Rectal smooth muscle tissue (tissue), 1 donor: ENCODE results near the gene LCN6.

ENCODE experiments used
- H3K27ac ChIP-seq: one replicate; pipeline ENCODE4 v1.7.0; 2013; ENCODE audit warnings: low read depth, low read length, inconsistent platforms
- H3K27me3 ChIP-seq: one replicate; pipeline ENCODE4 v1.7.0; 2013; ENCODE audit warnings: low read length; ENCODE audit not compliant: control insufficient read depth, insufficient read depth
- H3K36me3 ChIP-seq: one replicate; pipeline ENCODE4 v1.7.0; 2013; ENCODE audit warnings: low read length; ENCODE audit not compliant: control insufficient read depth, insufficient read depth
- H3K4me1 ChIP-seq: one replicate; pipeline ENCODE4 v1.7.0; 2013; ENCODE audit warnings: low read length; ENCODE audit not compliant: control insufficient read depth, insufficient read depth
- H3K4me3 ChIP-seq: one replicate; pipeline ENCODE4 v1.7.0; 2013; ENCODE audit warnings: low read length
- H3K9ac ChIP-seq: one replicate; pipeline ENCODE4 v1.7.0; 2013; ENCODE audit warnings: low read length

Gene LCN6

GRCh38 chr9:136754059-136754572 lies 5.8 kb upstream of the LCN6 start:
- Histone ChIP-seq H3K4me1 (no peaks in the 10 kb centered on the region), H3K36me3 (no peaks in the 10 kb centered on the region), H3K27me3 (peaks cover 6% of the 10 kb centered on the region), H3K27ac (no peak overlapping the region), H3K4me3 (no peak overlapping the region), H3K9ac (no peak overlapping the region)

GRCh38 chr9:136753371-136754058 lies 5.2 kb upstream of the LCN6 start:
- Histone ChIP-seq H3K4me1 (no peaks in the 10 kb centered on the region), H3K27me3 (peaks cover 6% of the 10 kb centered on the region), H3K36me3 (no peaks in the 10 kb centered on the region), H3K4me3 (no peak overlapping the region), H3K27ac (no peak overlapping the region), H3K9ac (no peak overlapping the region)

GRCh38 chr9:136751814-136752213 lies 3.5 kb upstream of the LCN6 start:
- Histone ChIP-seq H3K36me3 (no peaks in the 10 kb centered on the region), H3K9ac (no peak overlapping the region), H3K4me3 (no peak overlapping the region), H3K27me3 (peaks cover 6% of the 10 kb centered on the region), H3K27ac (no peak overlapping the region), H3K4me1 (no peaks in the 10 kb centered on the region)

- H3K4me3 ChIP-seq: no peak overlapping the region
- H3K9ac ChIP-seq: no peak overlapping the region
- no peak overlapping the region for H3K27ac ChIP-seq
- peaks cover 2% of the 10 kb centered on the region for H3K27me3 ChIP-seq
- no peaks in the 10 kb centered on the region for H3K4me1 ChIP-seq
- no peaks in the 10 kb centered on the region for H3K36me3 ChIP-seq
These were observed 2.9 kb upstream of the LCN6 start for GRCh38 chr9:136751244-136751643.

GRCh38 chr9:136750526-136750925 lies 2.2 kb upstream of the LCN6 start:
- Histone ChIP-seq H3K9ac (no peak overlapping the region), H3K27me3 (no peaks in the 10 kb centered on the region), H3K36me3 (no peaks in the 10 kb centered on the region), H3K4me1 (no peaks in the 10 kb centered on the region), H3K4me3 (no peak overlapping the region), H3K27ac (no peak overlapping the region)

- Histone ChIP-seq H3K9ac (no peak overlapping the region), H3K27me3 (no peaks in the 10 kb centered on the region), H3K4me1 (no peaks in the 10 kb centered on the region), H3K27ac (no peak overlapping the region), H3K4me3 (no peak overlapping the region), H3K36me3 (no peaks in the 10 kb centered on the region)
These were observed 614 bp upstream of the LCN6 start for GRCh38 chr9:136748666-136749611.

- Histone ChIP-seq H3K9ac (no peak overlapping the region), H3K27me3 (no peaks in the 10 kb centered on the region), H3K27ac (no peak overlapping the region), H3K4me3 (no peak overlapping the region), H3K36me3 (no peaks in the 10 kb centered on the region), H3K4me1 (no peaks in the 10 kb centered on the region)
These were observed 914 bp downstream of the LCN6 start for GRCh38 chr9:136747161-136748060.

- H3K4me3 ChIP-seq: no peak overlapping the region
- no peak overlapping the region for H3K27ac ChIP-seq
- H3K4me1 ChIP-seq: no peaks in the 10 kb centered on the region
- no peaks in the 10 kb centered on the region for H3K36me3 ChIP-seq
- no peak overlapping the region for H3K9ac ChIP-seq
- peaks cover 4% of the 10 kb centered on the region for H3K27me3 ChIP-seq
These were observed 1.7 kb downstream of the LCN6 start for GRCh38 chr9:136746621-136747020.

DNA sequence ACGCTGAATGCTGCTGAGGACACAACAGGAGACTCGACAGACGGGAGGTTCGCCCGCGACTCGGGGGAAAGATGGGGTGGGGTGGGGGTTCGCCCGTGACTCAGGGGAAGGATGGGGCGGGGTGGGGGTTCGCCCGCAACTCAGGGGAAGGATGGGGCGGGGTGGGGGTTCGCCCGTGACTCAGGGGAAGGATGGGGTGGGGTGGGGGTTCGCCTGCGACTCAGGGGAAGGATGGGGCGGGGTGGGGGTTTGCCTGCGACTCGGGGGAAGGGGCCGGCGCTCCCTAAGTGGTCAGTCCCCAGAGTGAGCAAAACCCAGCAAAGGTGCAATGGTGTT lies 2.2 kb downstream of the LCN6 start:
- no peak overlapping the region for H3K27ac ChIP-seq
- H3K4me3 ChIP-seq: no peak overlapping the region
- no peaks in the 10 kb centered on the region for H3K36me3 ChIP-seq
- no peaks in the 10 kb centered on the region for H3K4me1 ChIP-seq
- H3K9ac ChIP-seq: no peak overlapping the region
- H3K27me3 ChIP-seq: peaks cover 9% of the 10 kb centered on the region

- no peak overlapping the region for H3K4me3 ChIP-seq
- H3K27me3 ChIP-seq: peaks cover 14% of the 10 kb centered on the region
- no peak overlapping the region for H3K27ac ChIP-seq
- H3K36me3 ChIP-seq: no peaks in the 10 kb centered on the region
- H3K4me1 ChIP-seq: no peaks in the 10 kb centered on the region
- no peak overlapping the region for H3K9ac ChIP-seq
These were observed 2.8 kb downstream of the LCN6 start for GRCh38 chr9:136745389-136746154.

DNA sequence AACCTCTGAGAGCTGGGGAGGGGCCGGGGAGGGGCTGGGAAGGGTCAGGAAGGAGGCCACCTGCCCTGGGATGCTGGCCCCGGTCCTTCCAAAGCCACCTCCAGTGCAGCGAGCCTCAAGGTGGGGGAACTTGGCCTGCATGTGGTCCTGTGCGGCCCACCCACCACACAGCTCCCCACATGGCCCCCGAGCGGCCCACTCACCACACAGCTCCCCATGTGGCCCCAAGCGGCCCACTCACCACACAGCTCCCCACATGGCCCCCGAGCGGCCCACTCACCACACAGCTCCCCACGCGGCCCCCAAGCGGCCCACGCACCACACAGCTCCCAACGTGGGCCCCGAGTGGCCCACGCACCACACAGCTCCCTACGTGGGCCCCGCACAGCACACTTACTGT lies 3.6 kb downstream of the LCN6 start:
- Histone ChIP-seq H3K27ac (no peak overlapping the region), H3K36me3 (no peaks in the 10 kb centered on the region), H3K4me1 (no peaks in the 10 kb centered on the region), H3K9ac (no peak overlapping the region), H3K4me3 (no peak overlapping the region), H3K27me3 (peaks cover 19% of the 10 kb centered on the region)
